Pancreas (tissue), 10 donors: ENCODE results near the gene MTFR1L. TPM values are rescaled to one million over a fixed set of nuclear protein-coding genes. Genes with fewer than 3 reads are reported as not detected.
A peak's percentile ranks its signal among the peaks of the same experiment; 100 is the strongest.

Source experiments
- ATAC-seq, 4 donors: fragments of 200-7000 bp; cut with Tn5 transposase; one replicate each; pipeline versions ENCODE4 v1.8.0 to v1.9.1; 2020; ENCODE audit warnings: mild to moderate bottlenecking in 4 of 4, moderate library complexity in 4 of 4
- DNase-seq, 6 donors: peaks; one replicate each; pipeline ENCODE4 v3.0.0-alpha.2; 2020
- FAIRE-seq: peaks from 2 replicates; lab custom pipeline; 2012; peaks lifted over from hg19 to GRCh38; lab: Jason Lieb, UNC
- H3K27ac ChIP-seq, 4 donors: fragments of 200-600 bp; sonication (generic); 1 replicate in 3 of 4; 2 replicates in 1 of 4; pipeline versions ENCODE4 v1.5.0 to v1.8.0; 2020
- H3K27me3 ChIP-seq, 4 donors: fragments of 200-600 bp; one replicate each; pipeline ENCODE4 v1.8.0; 2021
- H3K36me3 ChIP-seq, 3 donors: fragments of 200-600 bp; sonication (generic) in 1 of 3; one replicate each; pipeline versions ENCODE4 v1.5.0 to v1.8.0; 2020 to 2021
- H3K4me1 ChIP-seq, 3 donors: fragments of 200-600 bp; one replicate each; pipeline ENCODE4 v1.8.0; 2021
- H3K4me3 ChIP-seq, 4 donors: fragments of 200-600 bp; sonication (generic) in 2 of 4; one replicate each; pipeline versions ENCODE4 v1.5.0 to v1.8.0; 2020 to 2021
- H3K9me3 ChIP-seq, 4 donors: fragments of 200-600 bp; one replicate each; pipeline ENCODE4 v1.8.0; 2021
- CTCF ChIP-seq, 4 donors: fragments of 200-600 bp; sonication (generic) in 3 of 4; IDR thresholded peaks; one replicate each; pipeline versions ENCODE4 v1.5.0 to v1.8.0; 2021; ENCODE audit warnings: antibody characterized with exemption in 4 of 4
- WGBS, 2 donors: extraction: QIAGEN DNeasy Blood & Tissue Kit; methylation state at CpG; one replicate each; pipeline ENCODE4 v1.1.7; 2013; 5-methylcytosine and 5-hydroxymethylcytosine counted together
- intact Hi-C, 3 donors: fragments of 100-400 bp; cut with DNase I; formaldehyde crosslinking; loops; one replicate each; pipeline versions ENCODE4 v1.11.1 to v1.14.2; 2022
- polyA plus RNA-seq, 2 donors: library from polyadenylated mRNA; stranded (reverse); fragments of 200-250 nt; gene quantifications; one replicate each; pipeline ENCODE4 v1.2.3, GENCODE V29; 2013
- total RNA-seq, 6 donors: library from RNA; stranded (reverse); fragmentation: NEBNext Ultra II Directional in 4 of 6; extraction: Animal tissue kit (Norgen Biotek cat#: 25700) in 4 of 6; gene quantifications; one replicate each; pipeline versions ENCODE4 v1.2.1 to v1.2.4, GENCODE V29; 2021 to 2023
- donor health status: healthy with polysubstance abuse.
- donor health status: DM: no; HTN: no; CAD: no; lungs with moderate emphysema.
- donor health status: DM: no; HTN: no; CAD: no.
- donor health status: control.
- donor health status: control.
- donor health status: Bipolar disorder and iron deficiency.
- donor health status: DM: yes; HTN: yes; CAD: no.
- donor health status: DM: no; HTN: no; CAD: no.
- donor health status: DM: no; HTN: no; CAD: no.
- donor health status: DM: yes; HTN: yes; CAD: no.

Gene MTFR1L
- total and polyA plus RNA-seq, 8 donors, result 24.0 to 59.6 (median 27.5) TPM

GRCh38 chr1:25803368-25803767 lies 16.4 kb upstream of the MTFR1L start:
- ATAC-seq (no peak), FAIRE-seq (no peak), DNase-seq (no peak)
- H3K27ac ChIP-seq, result no peak overlapping the region
- intact Hi-C loops, result no loop called here
- no peak for TF ChIP-seq CTCF (IDR thresholded peaks at IDR 0.05)
- WGBS, 2 donors, result 90 to 100% methylated on average over 1 of the region's 1 CpG
- H3K4me1 ChIP-seq, result peaks cover 5 to 50% (median 29%) of the 10 kb centered on the region in 3 donors
- H3K4me3 ChIP-seq, result no peak overlapping the region
- H3K27me3 ChIP-seq, result no peaks in the 10 kb centered on the region
- H3K9me3 ChIP-seq, result no peaks in the 10 kb centered on the region
- no peaks in the 10 kb centered on the region for H3K36me3 ChIP-seq

GRCh38 chr1:25804244-25804963 lies 15.3 kb upstream of the MTFR1L start:
- intact Hi-C loops, result no loop called here
- FAIRE-seq, result no peak
- Histone ChIP-seq H3K9me3 (no peaks in the 10 kb centered on the region), H3K4me1 (peaks cover 5 to 47% (median 29%) of the 10 kb centered on the region in 3 donors), H3K36me3 (peaks cover 0 to 8% (median 0%) of the 10 kb centered on the region in 3 donors), H3K4me3 (no peak overlapping the region), H3K27me3 (no peaks in the 10 kb centered on the region), H3K27ac (no peak overlapping the region)
- ATAC-seq, result no peak
- WGBS, 2 donors, result 75 to 78% methylated on average over 10 of the region's 10 CpGs
- no peak for TF ChIP-seq CTCF (IDR thresholded peaks at IDR 0.05)
- DNase-seq, result peak in 1 of 6 donors; percentile 14

- peak in 1 of 6 donors; percentile 41 for DNase-seq
- Histone ChIP-seq H3K27ac (peak overlapping the region in 3 of 4 donors; percentile 43 to 70 (median 53)), H3K36me3 (peaks cover 0 to 11% (median 0%) of the 10 kb centered on the region in 3 donors), H3K27me3 (no peaks in the 10 kb centered on the region), H3K9me3 (no peaks in the 10 kb centered on the region), H3K4me3 (no peak overlapping the region), H3K4me1 (peaks cover 5 to 45% (median 29%) of the 10 kb centered on the region in 3 donors)
- TF ChIP-seq CTCF (IDR thresholded peaks at IDR 0.05), result no peak
- no peak for ATAC-seq
- intact Hi-C loops, result no loop called here
- no peak for FAIRE-seq
- 85 to 88% methylated on average over 15 of the region's 15 CpGs for WGBS, 2 donors
Measured at GRCh38 chr1:25804964-25805862, 14.5 kb upstream of the MTFR1L start.

GRCh38 chr1:25805863-25806225 lies 13.9 kb upstream of the MTFR1L start:
- no peak for TF ChIP-seq CTCF (IDR thresholded peaks at IDR 0.05)
- peak overlapping the region; percentile 40 to 70 (median 48) for H3K27ac ChIP-seq
- H3K27me3 ChIP-seq, result no peaks in the 10 kb centered on the region
- peak in 4 of 6 donors; percentile 64 to 79 (median 71) for DNase-seq
- intact Hi-C loops, result no loop called here
- H3K9me3 ChIP-seq, result no peaks in the 10 kb centered on the region
- FAIRE-seq, result no peak
- peak; percentile 65 to 74 (median 72) for ATAC-seq
- WGBS, 2 donors, result 35 to 52% methylated on average over 3 of the region's 3 CpGs
- H3K4me3 ChIP-seq, result no peak overlapping the region
- H3K4me1 ChIP-seq, result peaks cover 5 to 45% (median 29%) of the 10 kb centered on the region in 3 donors
- H3K36me3 ChIP-seq, result peaks cover 0 to 11% (median 0%) of the 10 kb centered on the region in 3 donors
